Muscle of back (tissue), 11 donors: ENCODE results near the gene MLPH. TPM values are rescaled to one million over a fixed set of nuclear protein-coding genes. Genes with fewer than 3 reads are reported as not detected.
"Not testable (repeated sequence)": the region's sequence is repeated elsewhere in the genome, so short reads cannot be mapped to it uniquely, and the experiment has no call there.

Experiments
- DNase-seq, 3 donors: peaks; one replicate each; pipeline versions ENCODE4 v3.0.0 to v3.0.0-alpha.2; 2013
- polyA plus RNA-seq, 10 donors: library from polyadenylated mRNA; unstranded; fragments of 120-200 nt; gene quantifications; one replicate each; pipeline ENCODE4 v1.2.1, GENCODE V29; 2013; ENCODE audit not compliant: insufficient read length in 10 of 10

Gene MLPH
- polyA plus RNA-seq, 10 donors: 0.42 to 2.1 (median 0.51) TPM

DNA sequence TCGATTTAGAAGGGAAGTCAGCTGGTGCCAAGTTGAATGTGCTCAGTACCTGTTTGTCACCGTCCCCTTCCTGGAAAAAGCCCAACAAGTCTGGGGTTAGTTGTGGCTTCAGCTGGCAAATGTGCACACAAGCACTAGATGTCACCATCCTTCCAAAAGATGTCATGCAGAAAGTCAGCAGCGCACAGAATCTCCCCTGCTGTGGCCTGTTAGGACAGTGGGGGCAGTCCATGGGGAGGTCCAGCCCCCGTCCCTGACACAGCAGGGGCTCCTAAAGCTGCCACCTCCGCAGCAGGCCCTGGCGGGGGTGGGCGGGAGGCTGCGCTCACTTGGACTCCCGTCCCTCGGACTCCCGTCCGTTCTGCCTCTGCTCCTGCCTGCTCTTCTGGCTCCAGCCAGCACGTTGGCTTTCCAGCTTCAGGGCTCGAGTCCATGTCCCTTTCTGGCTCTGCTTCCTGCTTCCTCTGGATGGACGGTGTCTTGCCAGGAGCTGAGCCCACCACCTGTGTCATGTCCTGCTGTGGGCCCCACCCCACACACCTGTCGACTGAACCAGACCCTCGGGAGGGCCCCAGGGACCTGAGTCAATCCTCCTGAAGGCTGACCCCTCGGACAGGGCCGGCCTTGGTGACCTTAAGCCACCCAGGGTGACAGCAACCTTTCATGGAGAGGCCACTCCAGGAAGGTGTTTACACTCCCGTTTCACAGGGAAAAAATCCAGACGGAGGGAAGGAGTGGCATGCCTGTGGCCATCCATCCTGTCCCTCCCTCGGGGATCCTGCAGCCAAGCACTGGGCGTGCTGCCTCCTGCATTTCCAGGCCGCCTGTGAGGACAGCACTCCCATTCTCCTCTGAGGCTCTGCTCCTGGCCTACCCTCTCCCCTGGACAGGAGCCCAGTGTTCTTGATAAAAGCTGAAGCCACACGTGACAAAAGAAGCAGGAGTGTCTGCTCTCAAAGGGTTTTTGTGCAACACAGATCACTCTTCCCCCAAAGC is 95.0 kb downstream of the MLPH start:
- DNase-seq: peak; percentile 70 to 92 (median 77)

DNA sequence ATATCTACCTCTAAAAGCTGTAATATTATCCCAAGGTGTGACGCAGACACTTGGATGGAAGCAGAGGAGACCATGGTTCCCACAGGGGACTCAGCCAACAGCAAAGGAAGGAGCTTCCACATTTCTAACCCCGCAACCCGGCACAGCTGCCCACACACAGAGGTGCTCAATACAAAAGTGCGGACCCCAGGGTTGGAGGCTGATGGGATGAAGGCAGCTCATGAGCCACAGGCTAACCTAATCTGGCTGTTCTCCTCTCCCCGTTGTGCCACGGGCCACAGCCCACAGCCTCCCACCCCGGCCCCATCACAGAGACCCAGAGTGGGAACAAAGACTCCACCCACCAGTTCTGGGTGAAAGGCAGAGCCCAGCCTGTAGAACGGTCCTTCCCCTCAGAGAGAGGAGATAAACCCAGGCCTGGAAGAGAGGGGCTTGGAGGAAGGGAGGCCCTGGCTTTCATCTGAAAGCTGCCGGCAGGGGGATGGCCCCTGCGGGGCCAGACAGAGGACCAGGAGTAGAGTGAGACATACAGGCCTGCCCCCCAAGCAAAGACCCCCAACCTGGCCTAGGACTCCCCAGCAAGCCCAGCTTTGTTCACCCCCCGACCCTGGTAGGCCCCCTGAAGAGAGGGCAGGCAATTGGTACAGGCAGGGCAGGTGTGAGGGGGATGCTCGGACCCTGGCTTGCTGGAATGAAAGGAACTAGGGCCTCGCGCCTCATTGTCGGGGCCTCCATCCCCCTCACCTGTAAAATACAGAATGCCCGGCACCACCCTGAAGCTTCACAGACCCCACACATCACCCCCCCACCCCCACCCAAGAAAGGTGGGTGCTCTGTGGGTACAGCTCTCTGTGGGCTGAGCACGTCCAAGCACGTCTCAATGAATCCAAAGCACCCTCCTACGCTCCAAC is 96.6 kb downstream of the MLPH start:
- no peak for DNase-seq

DNA sequence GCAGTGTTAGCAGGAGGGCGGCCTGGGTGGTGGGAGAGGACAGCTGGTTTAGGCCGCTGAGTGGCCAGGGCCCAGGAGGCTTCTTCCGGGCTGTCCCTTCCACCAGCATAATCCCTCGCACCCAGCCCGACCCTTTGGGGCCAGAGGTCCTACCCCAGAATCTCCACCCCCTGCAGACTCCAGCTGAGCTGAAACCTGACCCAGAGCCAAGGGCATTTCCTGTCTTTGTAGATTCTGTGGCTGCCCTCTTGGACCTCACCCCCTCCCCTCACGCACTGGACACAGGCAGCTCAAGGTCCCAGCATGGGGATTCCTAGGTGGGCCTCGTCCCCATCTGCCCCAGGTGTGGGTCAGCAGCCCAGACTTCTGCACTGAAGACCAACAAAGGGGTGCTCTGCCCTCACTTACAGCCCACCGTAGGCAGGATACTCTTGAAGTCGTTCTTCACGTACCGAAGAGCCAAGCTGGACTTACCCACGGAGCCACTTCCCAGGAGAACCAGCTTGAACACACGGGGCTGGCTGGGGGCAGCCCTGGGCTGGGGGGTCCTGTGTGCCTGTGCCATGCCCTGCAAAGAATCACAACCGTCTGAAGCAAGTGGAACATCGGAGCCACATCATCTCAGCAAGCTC is 98.7 kb downstream of the MLPH start:
- no peak for DNase-seq

DNA sequence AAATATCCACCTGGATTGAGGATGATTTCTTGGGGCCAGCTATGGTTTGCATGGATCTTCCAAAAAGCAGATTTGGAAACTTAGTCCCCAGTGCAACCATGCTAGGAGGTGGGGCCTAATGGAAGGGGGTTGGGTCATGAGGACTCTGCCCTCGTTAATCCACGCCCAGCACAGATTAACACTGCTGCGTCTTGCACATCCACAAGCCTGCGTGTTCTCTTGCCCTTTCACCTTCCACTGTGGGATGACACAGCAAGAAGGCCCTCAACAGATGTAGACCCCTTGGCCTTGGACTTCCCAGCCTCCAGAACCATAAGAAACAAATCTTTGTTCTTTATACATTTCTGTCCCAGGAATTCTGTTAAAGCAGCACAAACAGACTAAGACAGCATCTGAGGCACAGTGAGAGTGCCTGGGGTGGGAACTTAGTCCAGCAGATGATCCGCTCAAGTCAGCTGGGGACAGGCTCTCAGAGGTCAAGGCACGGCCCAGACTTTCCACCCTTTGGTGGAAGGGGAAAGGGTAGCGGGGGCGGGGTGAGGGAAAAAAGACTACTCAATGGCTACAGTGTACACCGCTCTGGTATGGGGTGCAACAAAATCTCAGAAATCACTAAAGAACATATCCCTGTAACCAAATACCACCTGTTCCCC is 101.1 kb downstream of the MLPH start:
- no peak for DNase-seq

DNA sequence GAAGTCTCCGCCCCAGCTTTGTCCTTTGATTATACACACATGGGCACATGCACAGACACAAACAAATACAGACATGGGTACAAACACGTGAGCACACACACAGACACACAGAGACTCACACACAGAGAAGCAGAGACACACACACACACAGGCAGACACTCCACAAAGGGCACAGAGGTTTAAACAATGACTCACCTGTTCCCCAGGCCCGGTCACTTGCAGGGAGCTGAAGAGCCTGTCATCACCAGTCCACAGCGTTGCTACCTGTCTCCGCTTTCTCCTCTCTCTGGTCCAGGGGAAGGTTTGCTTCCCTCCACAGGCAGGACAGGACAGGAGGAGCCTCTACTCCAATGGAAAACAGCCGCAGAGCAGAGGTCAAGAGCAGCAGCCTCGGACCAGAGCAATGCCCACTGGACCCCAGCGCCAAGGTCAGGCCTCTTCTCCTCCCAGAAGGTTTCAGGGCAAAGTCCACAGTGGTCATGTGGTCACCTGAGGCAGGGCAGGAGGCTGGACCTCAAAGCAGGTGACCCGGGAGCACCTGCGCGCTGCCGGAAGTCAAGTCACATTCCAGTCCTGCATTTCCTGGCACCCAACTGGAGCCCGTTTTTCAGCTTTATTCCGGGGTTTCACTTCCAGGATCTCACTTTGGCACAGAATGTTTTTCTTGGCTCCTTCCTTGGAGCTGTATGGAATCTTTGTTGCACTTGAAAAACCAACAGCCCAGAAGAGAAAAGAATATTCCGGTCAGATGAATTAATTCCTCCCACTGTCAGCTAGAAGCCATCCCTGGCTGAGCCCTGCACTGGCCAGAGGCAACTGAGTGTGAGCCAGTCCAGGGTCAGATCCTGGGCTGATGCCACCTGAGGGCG is 103.5 kb downstream of the MLPH start, which contains the start of gene RAB17:
Gene RAB17 (minus strand): TSS at position 463 of the 869 bp plus-strand sequence. CDS start 4,580 bp downstream, outside the sequence.
- no peak for DNase-seq

DNA sequence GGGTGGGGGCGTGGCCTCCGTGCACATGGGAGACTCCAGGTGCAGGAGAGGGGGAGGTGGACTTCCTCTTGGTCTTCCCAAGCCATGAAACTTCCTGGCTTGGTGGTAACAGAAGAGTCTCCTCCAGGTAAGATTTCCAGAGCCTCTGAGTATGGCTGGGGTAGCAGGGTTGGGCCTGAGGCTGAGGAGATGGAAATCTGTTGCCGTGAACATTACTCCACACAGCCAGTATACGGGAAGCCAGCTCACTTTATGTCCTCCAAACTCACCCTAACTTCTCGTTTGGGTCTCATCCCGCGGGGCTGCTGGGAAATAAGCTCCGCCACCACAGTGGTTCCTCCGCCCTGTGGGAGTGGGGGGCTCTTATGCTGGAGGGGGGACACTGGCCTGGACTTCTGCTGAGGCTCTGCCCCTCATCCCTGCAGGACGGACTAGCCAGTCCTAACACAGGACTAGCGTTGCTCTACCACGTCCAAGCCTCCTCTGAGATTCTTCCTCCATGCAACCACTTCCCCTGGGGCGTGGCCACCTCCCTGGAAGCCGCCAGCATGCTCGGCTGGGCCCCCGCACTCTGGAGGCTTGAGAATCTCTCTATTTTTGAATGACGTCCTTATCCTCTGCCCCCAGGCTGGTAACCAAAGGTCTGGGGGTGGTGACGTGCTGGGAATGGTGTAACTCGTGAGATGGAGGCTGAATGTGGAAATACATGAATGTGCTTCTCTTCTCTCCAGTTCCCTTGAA is 104.3 kb downstream of the MLPH start:
- no peak for DNase-seq

DNA sequence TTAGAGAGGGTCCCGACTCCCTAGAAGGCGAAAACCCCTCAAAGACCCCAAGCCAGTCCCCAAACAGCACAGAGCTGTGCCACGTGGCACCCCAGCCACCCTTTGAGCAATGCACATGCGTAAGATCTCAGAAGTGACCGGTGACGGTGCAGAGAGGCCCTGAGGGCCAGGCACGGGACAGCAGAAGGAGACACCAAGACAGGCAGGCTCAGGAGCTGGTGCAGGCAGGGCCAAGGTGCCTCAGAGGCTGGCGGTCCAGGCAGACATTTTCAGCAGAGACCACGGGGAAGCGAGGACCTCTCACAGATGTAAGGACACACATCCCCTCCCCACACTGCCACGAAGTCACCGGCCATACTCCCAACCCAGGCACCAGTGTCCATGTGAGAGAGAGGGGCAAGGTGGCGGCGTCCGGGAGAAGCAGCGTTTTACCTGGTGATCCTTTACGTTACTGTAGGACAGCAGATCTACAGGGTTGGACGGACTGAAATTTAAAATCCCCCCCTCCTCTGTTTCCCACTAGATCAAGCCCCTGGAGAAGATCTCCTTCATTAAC is 105.5 kb downstream of the MLPH start:
- DNase-seq: no peak

DNA sequence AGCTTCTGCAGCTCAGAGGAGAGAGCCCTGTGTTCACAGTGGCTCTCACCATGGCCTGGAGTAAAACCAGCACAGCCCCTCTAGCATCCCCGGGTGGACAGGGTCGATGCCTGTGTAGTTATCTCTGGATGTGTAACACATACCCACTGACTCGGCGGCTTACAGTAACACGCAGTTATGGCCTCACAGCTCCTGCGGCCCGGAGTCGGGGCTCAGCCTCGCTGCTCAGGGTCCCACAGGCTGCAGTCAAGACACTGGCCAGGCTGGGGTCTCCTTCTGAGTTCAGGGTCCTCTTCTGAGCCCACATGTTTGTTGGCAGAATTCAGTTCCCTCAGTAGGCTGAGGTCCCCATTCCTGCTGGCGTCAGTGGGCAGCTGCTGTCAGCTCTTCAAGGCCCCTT is 106.0 kb downstream of the MLPH start:
- no peak for DNase-seq

DNA sequence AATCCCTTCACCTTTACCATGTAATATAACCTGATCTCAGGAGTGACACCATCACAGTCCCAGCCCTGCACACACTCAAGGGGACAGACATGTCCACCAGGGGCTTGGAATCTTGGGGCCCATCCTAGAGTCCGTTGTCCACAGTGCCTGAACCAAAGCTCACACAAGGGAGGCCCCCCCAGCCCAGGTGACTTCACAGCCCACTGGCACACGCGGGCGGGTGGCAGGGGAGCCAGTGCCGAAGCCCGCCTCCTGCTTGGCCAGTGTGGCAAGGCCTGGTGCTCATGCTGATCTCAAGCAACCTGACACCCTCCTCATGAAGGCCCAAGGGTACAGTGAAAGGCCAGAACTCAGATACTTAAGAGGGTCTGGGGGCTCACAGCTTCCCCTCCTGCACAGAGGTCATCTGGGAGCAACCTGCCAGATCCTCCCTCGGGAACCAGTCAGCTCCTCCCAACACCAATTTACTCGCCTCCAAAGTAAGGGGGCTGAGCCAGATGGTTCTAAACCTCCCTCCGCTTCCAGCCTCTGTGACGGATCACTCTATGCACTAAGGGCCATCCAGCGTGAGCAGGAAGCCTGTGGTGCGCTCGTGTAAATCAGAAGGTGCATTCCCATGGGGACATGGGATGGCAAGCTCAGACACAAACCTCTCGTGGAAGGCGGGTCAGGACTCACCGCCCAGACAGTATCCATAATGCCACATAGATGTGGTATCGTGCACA is 106.7 kb downstream of the MLPH start:
- DNase-seq: no peak

DNA sequence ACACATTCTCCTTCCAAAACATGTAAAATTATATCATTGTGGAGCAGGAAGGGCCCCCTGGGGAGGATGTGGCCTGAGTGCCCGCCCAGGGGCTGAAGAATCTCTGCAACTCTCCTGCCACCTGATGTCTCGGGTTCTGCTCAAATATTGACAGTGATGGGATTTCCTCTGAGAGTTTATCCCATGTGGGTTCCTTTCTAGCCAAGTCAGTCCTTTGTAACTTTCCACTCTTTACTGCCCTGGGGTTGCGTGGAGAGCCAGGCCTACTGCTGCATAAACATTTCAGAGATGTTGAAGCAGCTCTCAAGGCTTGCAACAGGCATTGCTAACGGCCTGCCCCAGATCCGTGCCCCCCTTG is 107.4 kb downstream of the MLPH start:
- DNase-seq: no peak

DNA sequence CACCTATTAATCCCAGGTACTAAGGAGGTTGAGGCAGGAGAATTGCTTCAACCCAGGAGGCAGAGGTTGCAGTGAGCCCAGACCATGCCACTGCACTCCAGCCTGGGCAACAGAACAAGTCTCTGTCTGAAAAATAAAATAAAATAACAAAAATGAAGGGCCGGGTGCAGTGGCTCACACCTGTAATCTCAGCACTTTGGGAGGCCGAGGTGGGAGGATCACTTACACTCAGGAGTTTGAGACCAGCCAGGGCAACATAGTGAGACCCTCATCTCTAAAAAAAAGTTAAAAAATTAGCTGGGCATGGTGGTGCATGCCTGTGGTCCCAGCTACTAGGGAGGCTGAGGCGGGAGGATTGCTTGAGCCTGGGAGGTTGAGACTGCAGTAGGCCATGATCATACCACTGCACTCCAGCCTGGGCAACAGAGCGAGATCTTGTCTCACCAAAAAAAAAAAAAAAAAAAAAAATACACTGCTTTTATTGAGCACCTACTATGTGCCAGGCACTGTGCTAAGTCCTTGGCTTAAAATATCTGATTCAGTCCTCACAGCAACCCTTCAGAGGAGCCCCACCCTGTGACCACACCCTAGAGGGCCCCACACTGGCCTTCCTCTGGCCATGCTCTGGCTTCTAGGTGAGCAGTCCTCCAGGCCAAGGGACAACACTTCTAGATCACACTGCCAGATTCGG is 108.9 kb downstream of the MLPH start:
- DNase-seq: not testable (repeated sequence)

DNA sequence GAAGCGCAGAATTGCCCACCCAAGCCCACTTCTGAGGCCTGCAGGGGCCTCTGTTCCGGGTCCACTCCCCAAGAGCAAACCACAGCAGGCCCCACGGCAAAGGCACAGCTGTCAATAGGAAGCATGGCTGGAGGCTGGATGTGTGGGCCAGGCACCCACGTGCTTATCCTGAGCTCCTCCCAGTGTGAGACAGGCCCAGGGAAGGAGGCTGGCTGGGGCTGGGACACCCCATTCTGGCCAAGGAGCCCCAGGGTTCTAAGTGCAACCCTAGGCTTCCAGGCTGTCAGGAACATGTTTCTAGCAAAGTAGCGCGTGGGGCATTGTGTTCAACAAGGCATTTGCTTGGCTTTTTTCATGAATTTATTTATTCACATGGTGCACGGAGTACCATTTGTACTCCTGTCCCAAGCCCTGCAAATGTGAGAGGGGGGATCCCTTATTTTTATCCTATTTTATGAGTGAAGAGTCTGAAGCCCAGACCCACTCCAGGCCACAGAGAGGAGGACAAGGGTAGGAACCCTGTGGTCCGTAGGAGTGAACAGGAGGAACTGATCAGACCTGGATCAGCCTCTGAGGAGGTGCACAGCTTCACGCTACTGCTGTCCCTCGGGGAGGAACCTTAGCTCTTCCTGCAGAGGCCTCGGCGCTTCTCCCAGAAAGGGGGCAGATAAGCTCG is 109.6 kb downstream of the MLPH start:
- no peak for DNase-seq

DNA sequence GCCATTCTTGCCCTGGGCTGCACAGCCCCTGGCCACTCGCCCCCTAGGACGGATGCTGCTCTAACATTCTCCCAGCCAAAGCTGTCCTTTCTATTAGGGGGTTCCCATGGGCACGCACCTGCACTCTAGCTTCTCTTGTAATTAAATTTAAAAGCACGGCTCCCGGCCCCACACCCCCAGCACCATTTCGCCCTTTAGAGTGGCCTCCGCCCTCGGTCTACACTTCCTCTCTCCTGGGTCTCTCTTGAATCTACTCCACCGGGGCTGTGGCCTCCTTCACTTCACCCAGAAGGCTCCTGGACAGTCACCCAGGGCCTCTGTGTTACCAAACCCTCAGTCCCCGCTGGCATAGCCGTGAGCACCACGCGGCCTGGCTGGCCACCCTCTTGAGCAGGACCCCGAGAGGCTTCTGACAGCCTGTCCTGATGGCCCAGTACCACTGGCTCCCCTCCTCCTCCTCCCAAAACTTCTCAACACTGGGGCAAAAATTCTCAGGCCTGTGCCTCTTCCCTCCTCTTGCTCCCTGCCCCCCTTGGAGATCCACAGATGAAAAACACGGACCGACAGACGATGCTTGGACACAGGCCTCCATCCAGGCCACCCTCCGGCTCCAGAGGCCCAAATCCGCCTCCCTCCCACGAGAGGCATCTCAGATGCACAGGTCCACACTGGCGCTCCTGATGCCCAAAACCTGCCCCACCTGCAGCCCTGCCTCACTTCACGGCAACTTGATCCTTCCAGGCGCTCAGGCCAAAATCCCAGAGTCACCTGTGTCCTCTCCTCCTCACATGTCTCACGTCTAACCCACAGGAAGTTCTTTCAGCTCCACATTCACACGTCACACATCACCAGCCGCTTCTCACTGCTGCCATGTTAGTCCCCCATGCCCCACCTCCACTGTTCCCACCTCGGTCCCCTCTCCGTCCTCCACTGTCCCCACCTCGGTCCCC is 110.4 kb downstream of the MLPH start:
- no peak for DNase-seq

DNA sequence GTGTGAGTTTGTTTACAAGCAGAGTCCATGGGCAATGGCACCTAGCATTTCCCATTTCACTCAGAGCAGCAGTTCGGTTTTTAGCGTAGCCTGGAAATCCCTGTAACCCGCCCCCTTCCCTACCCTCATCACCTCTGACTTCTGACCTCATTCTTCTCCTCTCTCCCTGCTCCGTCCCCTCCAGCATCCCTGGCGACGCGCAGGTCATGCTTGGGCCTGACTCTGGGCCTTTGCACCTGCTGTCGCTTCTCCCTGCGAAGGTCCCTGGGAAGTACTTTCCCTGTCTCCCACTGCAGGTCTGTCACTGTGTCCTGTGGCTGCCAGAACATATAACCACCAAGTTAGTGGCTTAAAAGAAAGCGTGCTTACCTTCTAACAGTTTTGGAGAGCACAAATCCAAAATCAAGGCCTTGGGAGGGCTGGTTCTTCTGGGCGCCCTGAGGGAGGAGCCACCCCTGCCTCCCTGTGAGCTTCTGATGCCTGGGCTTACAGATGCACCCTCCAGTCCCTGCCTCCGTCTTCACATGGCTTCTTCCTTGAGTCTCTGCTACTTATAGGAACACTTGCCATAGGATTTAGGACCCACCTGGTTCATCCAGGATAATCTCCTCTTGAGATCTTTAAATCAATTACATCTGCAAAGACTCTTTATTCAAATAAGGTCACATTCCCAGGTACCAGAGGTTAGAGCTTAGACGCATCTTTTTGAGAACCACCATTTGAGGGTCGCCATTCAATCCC is 111.6 kb downstream of the MLPH start:
- no peak for DNase-seq

DNA sequence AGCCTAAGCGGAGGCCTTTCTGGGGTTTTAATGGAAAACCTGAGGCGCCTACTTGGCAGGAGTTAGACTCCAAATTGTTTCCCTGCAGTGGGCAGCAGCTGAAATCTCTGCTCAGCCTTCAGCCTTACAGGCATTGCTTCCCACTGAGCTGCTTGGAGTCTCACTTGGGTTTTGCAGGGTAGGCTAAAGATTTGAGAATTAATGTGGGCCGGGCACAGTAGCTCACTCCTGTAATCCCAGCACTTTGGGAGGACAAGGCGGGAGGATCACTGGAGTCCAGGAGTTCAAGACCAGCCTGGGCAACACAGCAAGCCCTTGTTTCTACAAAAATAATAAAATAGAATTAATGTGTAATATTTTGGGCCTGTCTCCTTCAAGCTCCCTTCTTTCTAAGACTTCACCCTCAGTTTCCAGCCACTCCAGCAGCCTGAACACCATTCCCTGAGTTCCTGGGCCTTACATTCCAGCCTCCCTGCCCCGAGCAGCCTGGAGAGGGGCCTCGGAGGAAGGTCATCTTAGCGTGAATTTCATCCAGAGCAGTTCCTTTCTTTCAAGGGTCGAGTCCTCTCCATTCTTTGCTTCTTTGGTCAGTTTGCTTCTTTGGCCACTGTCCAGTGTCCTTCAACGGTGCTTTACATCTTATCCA is 112.5 kb downstream of the MLPH start:
- DNase-seq: no peak
